Body of pancreas (tissue), 4 donors: Measurements from ENCODE around the gene G6PD.

Experiments used
- CTCF ChIP-seq, 7 experiments: fragments of 450-650 bp in 4 of 7; fragments of 200-600 bp in 3 of 7; sonication (generic) in 3 of 7; IDR thresholded peaks; one replicate each; pipeline ENCODE4 v1.5.1; 2016 to 2019; ENCODE audit warnings: antibody characterized with exemption in 7 of 7
- POLR2A ChIP-seq, 3 donors: fragments of 450-650 bp; IDR thresholded peaks; one replicate each; pipeline ENCODE4 v1.6.1; 2016; ENCODE audit warnings: antibody characterized with exemption in 3 of 3, mild to moderate bottlenecking in 2 of 3

- TF ChIP-seq CTCF (IDR thresholded peaks at IDR 0.05) (peak in 6 of 7 experiments; percentile 21 to 60 (median 56)), POLR2A (IDR thresholded peaks at IDR 0.05) (peak in 2 of 3 donors; percentile 33 to 36)
Measured at GRCh38 chrX:154526901-154527675, 19.6 kb downstream of the G6PD start.
